ENCODE measurements around the gene ARCN1. TPM values are rescaled to one million over a fixed set of nuclear protein-coding genes. Genes with fewer than 3 reads are reported as not detected.

Gene ARCN1
- total RNA-seq, 4 donors from 2014 or later = 67.8 to 81.6 (median 78.1) TPM

DNA sequence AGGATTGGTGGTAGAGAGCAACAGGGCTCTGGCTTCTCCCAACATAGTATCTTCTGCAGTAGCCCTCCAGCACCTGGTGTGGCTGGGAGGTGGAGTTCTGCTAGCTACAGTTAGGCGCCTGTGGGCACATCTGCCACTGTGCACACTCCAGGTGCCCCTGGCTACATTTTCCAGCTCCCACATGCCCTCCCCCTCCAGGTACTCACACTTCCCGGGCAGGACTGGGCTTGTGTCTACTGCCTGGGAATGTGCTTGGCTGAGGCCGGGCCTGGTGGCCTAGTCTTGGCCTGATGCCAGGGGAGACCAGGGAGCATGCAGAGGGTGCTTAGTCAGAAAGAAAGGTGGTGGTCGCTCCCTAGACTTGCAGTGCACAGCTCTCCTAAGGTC is 51.1 kb downstream of the ARCN1 start:
- peak overlapping the region; percentile 24 to 88 (median 84) for H3K27ac ChIP-seq
- peaks cover 0 to 37% (median 8%) of the 10 kb centered on the region in 3 donors for H3K36me3 ChIP-seq
- H3K4me3 ChIP-seq = peak overlapping the region in 1 of 4 donors; percentile 7
- no peak for DNase-seq
- peaks cover 42 to 87% (median 69%) of the 10 kb centered on the region in 3 donors for H3K4me1 ChIP-seq
- WGBS, 2 donors = 25 to 43% methylated on average over 2 of the region's 4 CpGs
- intact Hi-C loops (cut with DNase I) = no loop called here
- no peaks in the 10 kb centered on the region for H3K9me3 ChIP-seq
- peaks cover 0 to 14% (median 0%) of the 10 kb centered on the region in 4 donors for H3K27me3 ChIP-seq
- TF ChIP-seq POLR2A (IDR thresholded peaks at IDR 0.05) = no peak
- TF ChIP-seq, protein P1, sequence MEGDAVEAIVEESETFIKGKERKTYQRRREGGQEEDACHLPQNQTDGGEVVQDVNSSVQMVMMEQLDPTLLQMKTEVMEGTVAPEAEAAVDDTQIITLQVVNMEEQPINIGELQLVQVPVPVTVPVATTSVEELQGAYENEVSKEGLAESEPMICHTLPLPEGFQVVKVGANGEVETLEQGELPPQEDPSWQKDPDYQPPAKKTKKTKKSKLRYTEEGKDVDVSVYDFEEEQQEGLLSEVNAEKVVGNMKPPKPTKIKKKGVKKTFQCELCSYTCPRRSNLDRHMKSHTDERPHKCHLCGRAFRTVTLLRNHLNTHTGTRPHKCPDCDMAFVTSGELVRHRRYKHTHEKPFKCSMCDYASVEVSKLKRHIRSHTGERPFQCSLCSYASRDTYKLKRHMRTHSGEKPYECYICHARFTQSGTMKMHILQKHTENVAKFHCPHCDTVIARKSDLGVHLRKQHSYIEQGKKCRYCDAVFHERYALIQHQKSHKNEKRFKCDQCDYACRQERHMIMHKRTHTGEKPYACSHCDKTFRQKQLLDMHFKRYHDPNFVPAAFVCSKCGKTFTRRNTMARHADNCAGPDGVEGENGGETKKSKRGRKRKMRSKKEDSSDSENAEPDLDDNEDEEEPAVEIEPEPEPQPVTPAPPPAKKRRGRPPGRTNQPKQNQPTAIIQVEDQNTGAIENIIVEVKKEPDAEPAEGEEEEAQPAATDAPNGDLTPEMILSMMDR (IDR thresholded peaks at IDR 0.05) = no peak

DNA sequence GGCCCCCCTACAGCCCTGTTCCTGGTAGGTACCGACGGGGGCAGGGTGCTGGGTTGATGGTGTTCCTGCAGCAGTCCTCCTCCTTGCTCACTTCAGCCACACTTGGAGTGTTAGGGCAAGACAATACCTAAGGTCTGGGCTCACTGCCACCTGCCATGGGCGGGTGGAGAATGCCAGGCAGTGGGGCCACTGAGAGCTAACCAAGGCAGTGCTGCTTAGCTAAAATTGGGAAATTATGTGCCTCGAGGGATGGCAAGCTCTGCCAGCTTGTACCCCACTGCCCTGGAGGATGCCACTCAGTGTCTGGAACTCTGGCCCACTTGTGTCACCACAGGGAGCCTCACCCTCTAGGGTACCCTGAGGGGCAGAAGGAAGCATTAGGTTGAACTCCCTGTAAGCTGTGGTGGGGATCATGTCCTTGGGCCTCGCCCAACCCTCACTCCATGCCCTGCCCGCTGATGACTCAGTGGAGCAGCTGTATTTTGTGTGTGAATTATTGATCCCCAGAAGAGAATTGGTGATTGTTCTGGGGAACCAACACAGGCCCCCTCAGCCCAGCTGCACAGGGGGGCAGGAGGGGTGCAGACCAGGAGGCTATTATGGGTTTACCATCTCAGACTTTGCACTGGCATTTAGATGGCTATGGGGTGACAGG is 53.0 kb downstream of the ARCN1 start:
- H3K36me3 ChIP-seq = peaks cover 0 to 43% (median 10%) of the 10 kb centered on the region in 3 donors
- peaks cover 33 to 87% (median 61%) of the 10 kb centered on the region in 3 donors for H3K4me1 ChIP-seq
- intact Hi-C loops (cut with DNase I) = no loop called here
- no peak for TF ChIP-seq POLR2A (IDR thresholded peaks at IDR 0.05)
- TF ChIP-seq, protein P1 (IDR thresholded peaks at IDR 0.05) = no peak
- peak overlapping the region; percentile 5 to 88 (median 58) for H3K27ac ChIP-seq
- no peaks in the 10 kb centered on the region for H3K9me3 ChIP-seq
- H3K4me3 ChIP-seq = no peak overlapping the region
- no peak for DNase-seq
- 36 to 38% methylated on average over 3 to 5 of the region's 6 CpGs for WGBS, 2 donors
- H3K27me3 ChIP-seq = peaks cover 0 to 14% (median 0%) of the 10 kb centered on the region in 4 donors

DNA sequence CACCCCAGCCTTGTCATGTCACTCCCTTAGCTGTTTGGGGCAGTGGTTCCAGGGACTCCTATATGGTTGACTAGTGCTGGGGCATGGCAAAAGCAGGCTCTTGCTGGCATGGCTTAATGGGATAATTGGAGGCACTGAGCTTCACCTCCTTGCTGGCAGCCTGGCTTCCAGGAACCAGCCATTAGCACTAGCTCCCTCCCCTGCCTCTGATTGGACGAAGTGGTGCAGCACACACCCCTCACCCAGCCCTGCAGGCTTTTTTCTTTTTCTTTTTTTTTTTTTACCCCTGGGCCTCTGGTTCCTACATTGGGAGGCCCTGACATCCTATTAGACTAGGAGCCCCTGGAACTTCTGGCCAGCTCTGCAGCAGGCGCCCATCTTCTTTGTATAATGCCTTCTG is 53.8 kb downstream of the ARCN1 start:
- H3K27ac ChIP-seq = peak overlapping the region in 1 of 4 donors; percentile 88
- H3K4me3 ChIP-seq = no peak overlapping the region
- H3K9me3 ChIP-seq = no peaks in the 10 kb centered on the region
- 66 to 78% methylated on average over 2 of the region's 2 CpGs for WGBS, 2 donors
- intact Hi-C loops (cut with DNase I) = no loop called here
- no peak for TF ChIP-seq POLR2A (IDR thresholded peaks at IDR 0.05)
- H3K27me3 ChIP-seq = peaks cover 0 to 8% (median 0%) of the 10 kb centered on the region in 4 donors
- DNase-seq = no peak
- peaks cover 26 to 87% (median 59%) of the 10 kb centered on the region in 3 donors for H3K4me1 ChIP-seq
- peaks cover 0 to 51% (median 10%) of the 10 kb centered on the region in 3 donors for H3K36me3 ChIP-seq

DNA sequence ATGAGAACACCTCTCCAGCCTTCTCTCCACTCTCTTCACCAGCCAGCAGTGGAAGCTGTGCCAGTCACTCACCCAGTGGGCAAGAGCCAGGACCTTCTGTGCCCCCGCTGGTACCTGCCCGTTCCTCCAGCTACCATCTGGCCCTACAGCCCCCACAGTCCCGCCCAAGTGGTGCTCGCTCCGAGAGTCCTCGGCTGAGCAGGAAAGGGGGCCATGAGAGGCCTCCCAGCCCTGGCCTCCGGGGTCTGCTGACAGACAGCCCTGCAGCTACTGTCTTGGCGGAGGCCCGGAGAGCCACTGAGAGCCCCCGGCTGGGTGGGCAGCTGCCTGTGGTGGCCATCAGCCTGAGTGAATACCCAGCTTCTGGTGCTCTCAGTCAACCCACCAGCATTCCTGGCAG is 55.4 kb downstream of the ARCN1 start:
- Histone ChIP-seq H3K4me1 (peaks cover 14 to 84% (median 43%) of the 10 kb centered on the region in 3 donors), H3K27ac (no peak overlapping the region)
- no peak for DNase-seq

DNA sequence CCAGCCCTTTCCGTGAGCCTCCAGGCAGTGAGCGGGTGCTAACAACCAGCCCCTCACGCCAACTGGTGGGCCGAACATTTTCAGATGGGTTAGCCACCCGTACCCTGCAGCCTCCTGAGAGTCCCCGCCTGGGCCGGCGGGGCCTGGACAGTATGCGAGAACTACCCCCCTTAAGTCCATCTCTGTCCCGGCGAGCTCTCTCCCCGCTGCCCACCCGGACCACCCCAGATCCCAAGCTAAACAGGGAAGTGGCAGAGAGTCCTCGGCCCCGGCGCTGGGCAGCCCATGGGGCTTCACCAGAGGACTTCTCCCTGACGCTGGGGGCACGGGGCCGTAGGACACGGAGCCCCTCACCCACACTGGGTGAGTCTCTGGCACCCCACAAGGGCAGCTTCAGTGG is 55.8 kb downstream of the ARCN1 start:
- intact Hi-C loops (cut with DNase I) = no loop called here
- TF ChIP-seq, protein P1 (IDR thresholded peaks at IDR 0.05) = no peak
- no peak for TF ChIP-seq POLR2A (IDR thresholded peaks at IDR 0.05)
- WGBS, 2 donors = 96% methylated on average over 3 of the region's 20 CpGs; no CpG with 5 or more reads in 1 of the 2 donors
- Histone ChIP-seq H3K36me3 (peaks cover 0 to 71% (median 10%) of the 10 kb centered on the region in 3 donors), H3K27ac (no peak overlapping the region), H3K9me3 (no peaks in the 10 kb centered on the region), H3K27me3 (no peaks in the 10 kb centered on the region), H3K4me3 (no peak overlapping the region), H3K4me1 (peaks cover 12 to 84% (median 41%) of the 10 kb centered on the region in 3 donors)
- DNase-seq = no peak

More for the DNA sequence above, 55.4 kb downstream of the ARCN1 start:
- 100% methylated on average over 1 to 2 of the region's 10 CpGs for WGBS, 2 donors
- H3K27me3 ChIP-seq = no peaks in the 10 kb centered on the region
- H3K36me3 ChIP-seq = peaks cover 0 to 66% (median 10%) of the 10 kb centered on the region in 3 donors
- H3K9me3 ChIP-seq = no peaks in the 10 kb centered on the region
- TF ChIP-seq, protein P1 (IDR thresholded peaks at IDR 0.05) = no peak
- no peak for TF ChIP-seq POLR2A (IDR thresholded peaks at IDR 0.05)
- intact Hi-C loops (cut with DNase I) = no loop called here
- H3K4me3 ChIP-seq = no peak overlapping the region

All from esophagus squamous epithelium (tissue), 5 donors.